K562 (cell line): ENCODE measurements around the gene NALCN. TPM values are rescaled to one million over a fixed set of nuclear protein-coding genes. Genes with fewer than 3 reads are reported as not detected.

Source experiments
- AFF1 ChIP-seq, 2 experiments: fragments of 450-650 bp; IDR thresholded peaks; 2 replicates each; pipeline ENCODE4 v1.6.1; 2018; ENCODE audit warnings: mild to moderate bottlenecking in 2 of 2, low read depth in 1 of 2; ENCODE audit not compliant: partially characterized antibody in 2 of 2
- ESRRA ChIP-seq: fragments of 450-650 bp; IDR thresholded peaks from 2 replicates; pipeline ENCODE4 v1.6.1; 2014; ENCODE audit warnings: low read depth, mild to moderate bottlenecking, moderate library complexity, borderline replicate concordance
- FOXM1 ChIP-seq, 2 experiments: fragments of 450-650 bp in 1 of 2; sonication (generic) in 1 of 2; formaldehyde crosslinking in 1 of 2; IDR thresholded peaks; 2 replicates each; pipeline versions ENCODE4 v1.6.1 to v1.9.0; 2017 to 2022; ENCODE audit warnings: low read depth in 2 of 2, mild to moderate bottlenecking in 2 of 2, missing genetic modification reagents in 1 of 2, moderate library complexity in 1 of 2
- HNRNPH1 ChIP-seq: fragments of 200-400 bp; formaldehyde crosslinking; optimal IDR thresholded peaks from 2 replicates; pipeline ENCODE3; 2017; ENCODE audit warnings: low read depth, mild to moderate bottlenecking, low read length, moderate library complexity
- L3MBTL2 ChIP-seq: fragments of 450-650 bp; IDR thresholded peaks from 2 replicates; pipeline ENCODE4 v1.6.1; 2016; ENCODE audit warnings: mild to moderate bottlenecking, moderate library complexity
- MECOM ChIP-seq: fragments of 250-450 bp; sonication (Bioruptor Pico); IDR thresholded peaks from 2 replicates; pipeline ENCODE4 v1.8.0; 2022; ENCODE audit warnings: inconsistent platforms
- MEF2D ChIP-seq: conservative IDR thresholded peaks from 2 replicates; pipeline ENCODE4 v1.6.1; 2016; ENCODE audit warnings: low read depth, missing genetic modification characterization, missing compliant biosample characterization
- MIER1 ChIP-seq: fragments of 450-650 bp; IDR thresholded peaks from 2 replicates; pipeline ENCODE4 v1.6.1; 2016; ENCODE audit warnings: antibody characterized with exemption, mild to moderate bottlenecking, low read depth
- RB1 ChIP-seq: fragments of 450-650 bp; IDR thresholded peaks from 2 replicates; pipeline ENCODE4 v1.6.1; 2017; ENCODE audit warnings: low read depth, mild to moderate bottlenecking
- ZNF354B ChIP-seq: fragments of 250-450 bp; sonication (Bioruptor Pico); IDR thresholded peaks from 2 replicates; pipeline ENCODE4 v1.4.0; 2020
- polyA plus RNA-seq, 8 experiments: library from polyadenylated mRNA; depleted of rRNA in 4 of 8; stranded (reverse) in 5 of 8; unstranded in 3 of 8; fragments of >200 nt; fragmentation: Nextera tagmentation in 2 of 8; fragmentation: Illumina TruSeq in 1 of 8; extraction: Ambion mirVana in 2 of 8; extraction: Trizol in 1 of 8; gene quantifications; 2 replicates each; pipeline versions ENCODE4 v1.2.1 to v1.2.3, GENCODE V29; 2011 to 2014; ENCODE audit warnings: inconsistent platforms in 1 of 8, missing spikeins in 1 of 8
- total RNA-seq, 7 experiments: library from RNA; depleted of rRNA in 6 of 7; stranded (reverse); fragments of >200 nt in 6 of 7; fragmentation: Illumina TruSeq in 2 of 7; extraction: Trizol in 2 of 7; gene quantifications; 2 replicates each; pipeline versions ENCODE4 v1.2.1 to v1.2.3, GENCODE V29; 2011 to 2021; ENCODE audit warnings: low replicate concordance in 1 of 7

NALCN gene
- total and polyA plus RNA-seq, 9 of the 15 experiments (the other 6 are each of a cell fraction or from before 2014, with no cell fraction given), result not detected

DNA sequence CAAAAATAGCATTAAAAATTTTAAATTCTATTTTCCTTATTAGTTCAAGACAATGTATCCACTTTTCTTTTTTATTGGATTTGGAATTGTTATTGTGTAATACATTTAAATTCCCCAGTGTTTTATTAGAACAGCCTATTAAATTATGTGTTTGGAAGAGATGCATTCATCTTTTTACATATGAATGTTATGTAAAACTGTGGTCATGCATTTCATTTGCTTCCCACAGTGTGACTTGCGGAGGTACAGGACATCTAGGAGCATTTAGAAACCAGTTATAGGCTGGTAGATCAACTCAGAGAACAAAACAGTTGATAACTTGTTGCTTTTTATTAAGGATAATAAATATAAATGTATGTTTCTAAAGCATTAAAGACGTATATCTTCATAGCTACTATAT lies 406.2 kb downstream of the NALCN start (continued):
- TF ChIP-seq HNRNPH1, result no peak
- no peak for TF ChIP-seq MIER1
- no peak for TF ChIP-seq ESRRA
- TF ChIP-seq RB1, result no peak
- no peak for TF ChIP-seq MECOM (CRISPR knock-in tag)
- TF ChIP-seq L3MBTL2, result no peak
- no peak for TF ChIP-seq AFF1 (IDR thresholded peaks at IDR 0.05; ENCODE audit: low read depth in 1 of 2, partially characterized antibody in 2 of 2)
- TF ChIP-seq FOXM1 (IDR thresholded peaks at IDR 0.05; ENCODE audit: low read depth), result no peak
- no peak for TF ChIP-seq FOXM1 (CRISPR knock-in tag; IDR thresholded peaks at IDR 0.05; ENCODE audit: low read depth)
- no peak for TF ChIP-seq ZNF354B (CRISPR knock-in tag)
- no peak for TF ChIP-seq MEF2D (tag)
